ENCODE results near the gene SELL. TPM values are rescaled to one million over a fixed set of nuclear protein-coding genes. Genes with fewer than 3 reads are reported as not detected.

Gene SELL
- total and polyA plus RNA-seq, 2 of the 4 experiments (the other 2 are of a cell fraction), result not detected

DNA sequence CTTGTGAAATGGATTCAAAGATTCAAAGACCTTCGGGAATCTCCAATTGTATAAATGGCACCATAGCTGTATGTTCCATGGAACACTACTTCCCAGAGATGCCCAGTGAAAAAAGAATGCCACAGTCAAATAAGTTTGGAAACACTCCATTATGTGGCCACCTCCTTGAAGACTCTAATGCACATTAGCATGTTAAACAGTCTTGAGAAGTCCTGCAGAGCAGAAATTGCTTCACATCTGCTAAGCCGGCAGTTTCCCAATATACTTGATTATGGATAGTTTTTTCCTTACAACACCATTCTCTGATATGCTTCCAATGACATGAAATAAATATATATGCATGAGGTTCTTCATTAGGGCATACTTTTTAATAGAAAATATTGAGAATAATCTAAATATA is 35.1 kb upstream of the SELL start:
- no peak overlapping the region for H2AFZ ChIP-seq (replicated peaks; ENCODE audit: low read length, poor library complexity)
- ATAC-seq (ENCODE audit: low read depth) (no peak), DNase-seq (no peak)
- H3K79me1 ChIP-seq (ENCODE audit: low read depth in 1 of 2, low read length in 2 of 2), result no peaks in the 10 kb centered on the region
- H2AK5ac ChIP-seq (ENCODE audit: low read depth, low read length), result no peak overlapping the region
- H4K8ac ChIP-seq (ENCODE audit: low read depth in 2 of 2, low read length in 2 of 2), result no peak overlapping the region
- H3K14ac ChIP-seq (replicated peaks; ENCODE audit: low read depth, low read length), result no peak overlapping the region
- no peak overlapping the region for H3K56ac ChIP-seq (ENCODE audit: extremely low read depth, insufficient read depth, low read length)
- WGBS, 2 experiments (ENCODE audit: extremely low coverage in 2 of 2, insufficient read length in 1 of 2), result no CpG with 5 or more reads among the region's 2 CpGs
- BruUV-seq (replicated peaks), result no TSS peak
- TF ChIP-seq, protein P1, sequence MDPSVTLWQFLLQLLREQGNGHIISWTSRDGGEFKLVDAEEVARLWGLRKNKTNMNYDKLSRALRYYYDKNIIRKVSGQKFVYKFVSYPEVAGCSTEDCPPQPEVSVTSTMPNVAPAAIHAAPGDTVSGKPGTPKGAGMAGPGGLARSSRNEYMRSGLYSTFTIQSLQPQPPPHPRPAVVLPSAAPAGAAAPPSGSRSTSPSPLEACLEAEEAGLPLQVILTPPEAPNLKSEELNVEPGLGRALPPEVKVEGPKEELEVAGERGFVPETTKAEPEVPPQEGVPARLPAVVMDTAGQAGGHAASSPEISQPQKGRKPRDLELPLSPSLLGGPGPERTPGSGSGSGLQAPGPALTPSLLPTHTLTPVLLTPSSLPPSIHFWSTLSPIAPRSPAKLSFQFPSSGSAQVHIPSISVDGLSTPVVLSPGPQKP (IDR thresholded peaks at IDR 0.05; ENCODE audit: borderline replicate concordance, low read depth, low read length), result no peak
- TF ChIP-seq RCOR1 (IDR thresholded peaks at IDR 0.05; ENCODE audit: insufficient replicate concordance, low read length) (no peak), POLR2A (IDR thresholded peaks at IDR 0.05; ENCODE audit: low read depth, low read length) (no peak), RFX5 (IDR thresholded peaks at IDR 0.05; ENCODE audit: low read depth, low read length) (no peak), SMC3 (IDR thresholded peaks at IDR 0.05; ENCODE audit: low read depth, low read length) (no peak), FOS (IDR thresholded peaks at IDR 0.05; ENCODE audit: low read depth, low read length) (no peak), NFE2L2 (IDR thresholded peaks at IDR 0.05; ENCODE audit: low read depth, low read length) (no peak), RAD21 (IDR thresholded peaks at IDR 0.05; ENCODE audit: low read length) (no peak), CHD1 (IDR thresholded peaks at IDR 0.05; ENCODE audit: low read depth, low read length) (no peak), CEBPB (IDR thresholded peaks at IDR 0.05; ENCODE audit: low read depth, low read length) (no peak), MAFK (IDR thresholded peaks at IDR 0.05; ENCODE audit: low read depth, low read length) (no peak)
- TF ChIP-seq, protein P2, sequence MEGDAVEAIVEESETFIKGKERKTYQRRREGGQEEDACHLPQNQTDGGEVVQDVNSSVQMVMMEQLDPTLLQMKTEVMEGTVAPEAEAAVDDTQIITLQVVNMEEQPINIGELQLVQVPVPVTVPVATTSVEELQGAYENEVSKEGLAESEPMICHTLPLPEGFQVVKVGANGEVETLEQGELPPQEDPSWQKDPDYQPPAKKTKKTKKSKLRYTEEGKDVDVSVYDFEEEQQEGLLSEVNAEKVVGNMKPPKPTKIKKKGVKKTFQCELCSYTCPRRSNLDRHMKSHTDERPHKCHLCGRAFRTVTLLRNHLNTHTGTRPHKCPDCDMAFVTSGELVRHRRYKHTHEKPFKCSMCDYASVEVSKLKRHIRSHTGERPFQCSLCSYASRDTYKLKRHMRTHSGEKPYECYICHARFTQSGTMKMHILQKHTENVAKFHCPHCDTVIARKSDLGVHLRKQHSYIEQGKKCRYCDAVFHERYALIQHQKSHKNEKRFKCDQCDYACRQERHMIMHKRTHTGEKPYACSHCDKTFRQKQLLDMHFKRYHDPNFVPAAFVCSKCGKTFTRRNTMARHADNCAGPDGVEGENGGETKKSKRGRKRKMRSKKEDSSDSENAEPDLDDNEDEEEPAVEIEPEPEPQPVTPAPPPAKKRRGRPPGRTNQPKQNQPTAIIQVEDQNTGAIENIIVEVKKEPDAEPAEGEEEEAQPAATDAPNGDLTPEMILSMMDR (conservative IDR thresholded peaks at IDR 0.05; ENCODE audit: low read depth, low read length), result no peak
- TF ChIP-seq, protein P3, sequence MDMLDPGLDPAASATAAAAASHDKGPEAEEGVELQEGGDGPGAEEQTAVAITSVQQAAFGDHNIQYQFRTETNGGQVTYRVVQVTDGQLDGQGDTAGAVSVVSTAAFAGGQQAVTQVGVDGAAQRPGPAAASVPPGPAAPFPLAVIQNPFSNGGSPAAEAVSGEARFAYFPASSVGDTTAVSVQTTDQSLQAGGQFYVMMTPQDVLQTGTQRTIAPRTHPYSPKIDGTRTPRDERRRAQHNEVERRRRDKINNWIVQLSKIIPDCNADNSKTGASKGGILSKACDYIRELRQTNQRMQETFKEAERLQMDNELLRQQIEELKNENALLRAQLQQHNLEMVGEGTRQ (IDR thresholded peaks at IDR 0.05; ENCODE audit: low read depth, low read length), result no peak
- ChIA-PET POLR2A (ENCODE audit: unreplicated experiment) (no interaction called here), CTCF (interaction anchor here (0.6 kb wide), 1 partner anchor 27 kb away, joined by 4 read pairs; no protein-coding TSS in a partner anchor)
- in situ Hi-C loops (cut with MboI; ENCODE audit: low sequenced_read_pairs), result no loop called here
- dilution Hi-C loops (cut with HindIII; ENCODE audit: low sequenced_read_pairs, unreplicated experiment), result no loop called here
- H3K23ac ChIP-seq (ENCODE audit: low read depth, low read length), result no peak overlapping the region
- intact Hi-C loops (cut with micrococcal nuclease), result no loop called here
- H3K27ac ChIP-seq (ENCODE audit: insufficient read depth, low read length), result no peak overlapping the region
- no peak overlapping the region for H4K91ac ChIP-seq (ENCODE audit: insufficient read depth, low read depth, low read length)
- no peak overlapping the region for H3K4me2 ChIP-seq (ENCODE audit: low read depth, low read length)
- H2AK9ac ChIP-seq (replicated peaks; ENCODE audit: low read depth, low read length, poor library complexity), result no peak overlapping the region
- H4K5ac ChIP-seq (ENCODE audit: low read depth, low read length), result no peak overlapping the region
- H3K4me1 ChIP-seq (ENCODE audit: control insufficient read depth, insufficient read depth, low read length), result no peaks in the 10 kb centered on the region
- H2BK5ac ChIP-seq (ENCODE audit: low read depth, low read length, poor library complexity, severe bottlenecking), result no peak overlapping the region
- H3K4me3 ChIP-seq (ENCODE audit: insufficient read depth, low read depth, low read length), result no peak overlapping the region
- no peaks in the 10 kb centered on the region for H3K27me3 ChIP-seq (ENCODE audit: control insufficient read depth, insufficient read depth, low read length)
- no peaks in the 10 kb centered on the region for H3K9me3 ChIP-seq (ENCODE audit: control insufficient read depth, insufficient read depth, low read length)
- no peaks in the 10 kb centered on the region for H3K36me3 ChIP-seq (ENCODE audit: control insufficient read depth, insufficient read depth, low read length)
- H3K9me1 ChIP-seq (ENCODE audit: insufficient read depth, low read length), result no peaks in the 10 kb centered on the region
- no peaks in the 10 kb centered on the region for H4K20me1 ChIP-seq (ENCODE audit: insufficient read depth, low read length)
- no peak overlapping the region for H3K4ac ChIP-seq (ENCODE audit: low read depth, low read length)
- no peak overlapping the region for H2BK20ac ChIP-seq (ENCODE audit: low read depth, low read length)
- no peak overlapping the region for H3K18ac ChIP-seq (ENCODE audit: low read depth, low read length)
- H2BK120ac ChIP-seq (ENCODE audit: low read depth, low read length), result no peak overlapping the region
- no peak overlapping the region for H3K9ac ChIP-seq (ENCODE audit: low read depth, low read length)
- no peak overlapping the region for H2BK15ac ChIP-seq (ENCODE audit: low read depth, low read length)

Measured in IMR-90 (cell line).